ENCODE results near the gene NUPR1. TPM values are rescaled to one million over a fixed set of nuclear protein-coding genes. Genes with fewer than 3 reads are reported as not detected.
"Not testable (repeated sequence)": the region's sequence is repeated elsewhere in the genome, so short reads cannot be mapped to it uniquely, and the experiment has no call there.

Gene NUPR1
- total and polyA plus RNA-seq, 8 donors: 4.2 to 251 (median 74.9) TPM

- H3K27ac ChIP-seq: peak overlapping the region in 1 of 5 donors; percentile 46
- 54 to 79% (median 69%) methylated on average over 15 of the region's 15 CpGs for WGBS, 5 donors
- TF ChIP-seq CTCF (IDR thresholded peaks at IDR 0.05): no peak
- TF ChIP-seq POLR2A (IDR thresholded peaks at IDR 0.05): no peak
- no peak for TF ChIP-seq EP300 (IDR thresholded peaks at IDR 0.05)
- no peak for TF ChIP-seq POLR2AphosphoS5 (IDR thresholded peaks at IDR 0.05)
These were observed 34.1 kb upstream of the NUPR1 start for GRCh38 chr16:28572696-28573510.

GRCh38 chr16:28569968-28570752, 31.4 kb upstream of the NUPR1 start:
- WGBS, 5 donors: 95 to 100% (median 98%) methylated on average over 4 of the region's 4 CpGs

More at GRCh38 chr16:28572696-28573510, 34.1 kb upstream of the NUPR1 start:
- intact Hi-C loops (cut with DNase I; ENCODE audit: low total_unique reads): no loop called here
- H3K4me3 ChIP-seq: no peak overlapping the region
- DNase-seq: peak in 1 of 2 donors; percentile 79
- H3K4me1 ChIP-seq: peaks cover 6 to 33% (median 23%) of the 10 kb centered on the region in 4 donors
- H3K36me3 ChIP-seq: peaks cover 0 to 4% (median under 1%) of the 10 kb centered on the region in 4 donors
- H3K27me3 ChIP-seq: no peaks in the 10 kb centered on the region
- H3K9me3 ChIP-seq: no peaks in the 10 kb centered on the region

GRCh38 chr16:28569021-28569420, 30.2 kb upstream of the NUPR1 start:
- peaks cover 0 to 17% (median 6%) of the 10 kb centered on the region in 4 donors for H3K36me3 ChIP-seq
- intact Hi-C loops (cut with DNase I; ENCODE audit: low total_unique reads): no loop called here
- H3K27ac ChIP-seq: no peak overlapping the region
- DNase-seq: no peak
- TF ChIP-seq POLR2A (IDR thresholded peaks at IDR 0.05) (no peak), CTCF (IDR thresholded peaks at IDR 0.05) (no peak), POLR2AphosphoS5 (IDR thresholded peaks at IDR 0.05) (no peak)
- H3K4me3 ChIP-seq: no peak overlapping the region
- peaks cover 0 to 6% (median 0%) of the 10 kb centered on the region in 4 donors for H3K9me3 ChIP-seq
- no peaks in the 10 kb centered on the region for H3K27me3 ChIP-seq
- H3K4me1 ChIP-seq: peaks cover 6 to 25% (median 19%) of the 10 kb centered on the region in 4 donors
- WGBS, 5 donors: 84 to 94% (median 93%) methylated on average over 5 of the region's 5 CpGs

More at GRCh38 chr16:28569968-28570752, 31.4 kb upstream of the NUPR1 start:
- DNase-seq: no peak
- Histone ChIP-seq H3K9me3 (peaks cover 0 to 6% (median 0%) of the 10 kb centered on the region in 4 donors), H3K36me3 (peaks cover 0 to 16% (median 4%) of the 10 kb centered on the region in 4 donors), H3K27ac (no peak overlapping the region), H3K4me3 (no peak overlapping the region), H3K27me3 (no peaks in the 10 kb centered on the region), H3K4me1 (peaks cover 6 to 33% (median 23%) of the 10 kb centered on the region in 4 donors)
- TF ChIP-seq EP300 (IDR thresholded peaks at IDR 0.05) (no peak), POLR2AphosphoS5 (IDR thresholded peaks at IDR 0.05) (no peak)
- intact Hi-C loops (cut with DNase I; ENCODE audit: low total_unique reads): no loop called here

- H3K36me3 ChIP-seq: peaks cover 0 to 17% (median 6%) of the 10 kb centered on the region in 4 donors
- H3K9me3 ChIP-seq: peaks cover 0 to 6% (median 0%) of the 10 kb centered on the region in 4 donors
- no peak overlapping the region for H3K27ac ChIP-seq
- H3K27me3 ChIP-seq: no peaks in the 10 kb centered on the region
- TF ChIP-seq EP300 (IDR thresholded peaks at IDR 0.05): no peak
- TF ChIP-seq CTCF (IDR thresholded peaks at IDR 0.05): no peak
- TF ChIP-seq POLR2A (IDR thresholded peaks at IDR 0.05): no peak
- no peak for TF ChIP-seq POLR2AphosphoS5 (IDR thresholded peaks at IDR 0.05)
- 92 to 100% (median 98%) methylated on average over 2 of the region's 2 CpGs for WGBS, 5 donors
- DNase-seq: no peak
- peaks cover 0 to 11% (median 3%) of the 10 kb centered on the region in 4 donors for H3K4me1 ChIP-seq
- intact Hi-C loops (cut with DNase I; ENCODE audit: low total_unique reads): no loop called here
- no peak overlapping the region for H3K4me3 ChIP-seq
These were observed 28.5 kb upstream of the NUPR1 start for GRCh38 chr16:28567292-28567691.

- H3K27ac ChIP-seq; H3K4me3 ChIP-seq; H3K9me3 ChIP-seq; H3K27me3 ChIP-seq; intact Hi-C loops (cut with DNase I; ENCODE audit: low total_unique reads); DNase-seq: not testable (repeated sequence)
- 92 to 100% (median 98%) methylated on average over 4 of the region's 4 CpGs for WGBS, 5 donors
- peaks cover 0 to 17% (median 6%) of the 10 kb centered on the region in 4 donors for H3K36me3 ChIP-seq
- H3K4me1 ChIP-seq: peaks cover 0 to 12% (median 7%) of the 10 kb centered on the region in 4 donors
These were observed 27.6 kb upstream of the NUPR1 start for GRCh38 chr16:28566233-28566925.

Measured in stomach (tissue), 9 donors.